NCI-H1436 (cell line): ENCODE measurements around the gene SPINT4.

Experiments used
- DNase-seq: peaks from one replicate; lab custom pipeline; 2025; lab: John Stamatoyannopoulos, UW

SPINT4 gene

GRCh38 chr20:45765307-45765875, 43.2 kb downstream of the SPINT4 start:
- no peak for DNase-seq

GRCh38 chr20:45765980-45766379, 43.8 kb downstream of the SPINT4 start:
- no peak for DNase-seq

- DNase-seq: no peak
Measured at GRCh38 chr20:45768479-45768878, 46.3 kb downstream of the SPINT4 start.

- DNase-seq: peak; percentile 66
Measured at GRCh38 chr20:45771182-45771759, 49.1 kb downstream of the SPINT4 start.

- DNase-seq: no peak
Measured at GRCh38 chr20:45772693-45773092, 50.5 kb downstream of the SPINT4 start.

- no peak for DNase-seq
Measured at GRCh38 chr20:45774945-45775344, 52.8 kb downstream of the SPINT4 start.

GRCh38 chr20:45775411-45775810, 53.3 kb downstream of the SPINT4 start:
- DNase-seq: no peak
